ENCODE results near the gene DNAJB12.
"Not testable (repeated sequence)": the region's sequence is repeated elsewhere in the genome, so short reads cannot be mapped to it uniquely, and the experiment has no call there.

Gene DNAJB12

GRCh38 chr10:72354356-72355213 is at the start of gene DNAJB12:
Gene DNAJB12, minus strand, starts transcription at chr10:72354919. Its CDS starts 22 bp downstream, at chr10:72354897.
- DNase-seq (ENCODE audit: low read depth) = peak; percentile 86

DNA sequence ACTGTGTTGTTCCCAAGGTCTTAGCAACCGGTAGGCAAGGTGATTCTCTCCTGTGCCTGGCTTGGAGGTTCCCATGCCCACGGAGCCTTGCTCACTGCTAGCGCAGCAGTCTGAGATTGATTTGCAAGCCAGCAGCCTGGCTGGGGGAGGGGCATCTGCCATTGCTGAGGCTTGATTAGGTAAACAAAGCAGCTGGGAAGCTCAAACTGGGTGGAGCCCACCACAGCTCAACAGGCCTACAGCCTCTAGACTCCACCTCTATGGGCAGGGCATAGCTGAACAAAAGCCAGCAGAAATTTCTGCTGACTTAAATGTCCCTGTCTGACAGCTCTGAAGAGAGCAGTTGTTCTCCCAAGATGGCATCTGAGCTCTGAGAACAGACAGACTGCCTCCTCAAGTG is 40.9 kb upstream of the DNAJB12 start:
- DNase-seq (ENCODE audit: low read depth) = not testable (repeated sequence)

DNA sequence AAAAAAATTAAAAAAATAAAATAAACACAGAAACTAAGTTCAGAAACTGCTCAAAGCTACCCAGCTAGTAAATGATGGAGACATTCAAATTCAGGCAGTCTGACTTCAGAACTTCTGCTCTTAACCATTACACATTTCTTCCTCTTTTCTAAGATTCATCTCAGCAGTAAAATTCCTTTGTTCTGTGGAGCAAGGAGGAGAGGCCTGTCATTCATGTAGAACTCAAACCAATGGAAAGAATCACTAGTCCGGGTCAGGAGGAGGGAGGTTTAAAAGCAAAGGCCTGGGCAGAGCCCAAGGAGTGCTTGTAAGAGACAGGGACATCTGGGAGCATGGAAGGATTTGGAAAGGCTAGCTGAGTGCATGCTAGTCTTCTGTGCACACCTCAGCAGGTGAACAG is 37.9 kb upstream of the DNAJB12 start:
- no peak for DNase-seq (ENCODE audit: low read depth)

GRCh38 chr10:72390764-72391163 is 36.0 kb upstream of the DNAJB12 start:
- no peak for DNase-seq (ENCODE audit: low read depth)

DNA sequence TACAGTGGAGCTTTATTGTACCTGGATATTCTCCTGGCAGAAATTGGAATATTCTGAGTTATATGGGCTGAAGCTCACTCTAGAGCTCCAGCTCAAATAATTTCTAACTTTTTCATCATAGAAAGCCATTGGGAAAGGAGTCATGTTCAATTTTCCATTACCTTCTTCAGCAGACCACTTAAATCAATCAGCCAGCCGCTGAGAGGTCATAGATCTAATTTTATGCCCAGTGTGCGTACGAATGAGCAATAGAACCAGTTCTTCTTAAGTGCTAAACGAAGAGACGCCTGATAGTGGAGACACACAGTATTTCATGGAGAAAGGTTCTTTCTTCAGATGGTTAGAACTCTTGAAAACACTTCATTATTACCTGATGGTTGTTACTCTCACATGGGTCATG is 35.0 kb upstream of the DNAJB12 start:
- DNase-seq (ENCODE audit: low read depth) = no peak

DNA sequence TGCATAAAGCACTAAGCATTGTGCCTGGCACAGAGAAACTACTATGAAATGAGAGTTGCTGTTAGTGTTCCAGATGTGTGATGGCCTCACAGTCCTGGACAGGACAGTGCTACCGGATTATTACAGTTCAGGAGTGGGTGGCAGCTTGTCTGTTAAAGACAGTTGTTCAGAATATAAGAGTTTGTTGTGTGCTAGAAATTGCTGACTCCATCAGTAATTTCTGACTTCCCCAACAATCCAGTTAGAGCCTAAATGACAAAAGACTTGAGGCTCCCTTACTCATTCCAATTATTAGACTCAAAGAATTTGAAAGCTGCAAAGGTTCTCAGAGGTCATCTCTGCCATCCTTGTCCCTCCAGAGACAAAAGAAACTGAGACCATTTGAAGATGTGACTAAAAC is 34.3 kb upstream of the DNAJB12 start:
- DNase-seq (ENCODE audit: low read depth) = no peak

DNA sequence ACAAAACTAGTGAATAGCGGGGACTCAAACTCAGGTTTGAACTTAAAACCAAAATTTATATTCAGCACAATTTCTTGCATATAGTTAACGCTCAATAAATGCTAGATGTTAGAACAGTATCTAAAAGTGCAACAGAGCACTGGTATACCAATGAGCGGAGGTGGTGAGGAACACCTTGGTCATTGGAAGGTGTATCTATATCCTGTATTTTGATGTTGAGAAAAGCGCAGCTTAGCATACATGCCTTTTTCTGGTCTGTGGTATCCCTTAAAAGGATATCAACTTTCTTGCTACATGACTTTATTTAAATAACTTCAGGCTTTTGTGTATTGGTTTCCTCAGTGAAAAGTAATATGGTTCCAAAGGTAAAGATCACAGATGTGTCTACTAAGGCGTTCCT is 33.3 kb upstream of the DNAJB12 start:
- DNase-seq (ENCODE audit: low read depth) = no peak

- DNase-seq (ENCODE audit: low read depth) = no peak
Observed at GRCh38 chr10:72386916-72387586, 32.3 kb upstream of the DNAJB12 start.

DNA sequence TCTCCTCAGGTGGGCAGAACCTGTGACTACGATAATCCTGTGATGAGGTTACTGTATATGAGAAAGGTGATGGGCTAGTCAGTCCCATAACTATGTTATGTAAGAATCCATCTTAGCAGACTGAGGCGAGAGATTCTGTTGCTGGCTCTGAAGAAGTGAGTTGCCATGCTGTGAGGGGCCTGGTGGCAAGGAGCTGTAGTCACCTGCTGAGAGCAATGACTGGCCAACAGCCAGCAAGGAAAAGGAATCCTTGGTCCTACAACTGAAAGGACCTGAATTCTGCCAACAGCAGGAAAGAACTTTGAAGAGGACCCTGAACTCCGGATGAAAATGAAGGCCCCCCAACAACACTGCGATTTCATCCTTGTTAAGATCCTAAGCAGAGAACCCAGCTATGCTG is 31.0 kb upstream of the DNAJB12 start:
- no peak for DNase-seq (ENCODE audit: low read depth)

DNA sequence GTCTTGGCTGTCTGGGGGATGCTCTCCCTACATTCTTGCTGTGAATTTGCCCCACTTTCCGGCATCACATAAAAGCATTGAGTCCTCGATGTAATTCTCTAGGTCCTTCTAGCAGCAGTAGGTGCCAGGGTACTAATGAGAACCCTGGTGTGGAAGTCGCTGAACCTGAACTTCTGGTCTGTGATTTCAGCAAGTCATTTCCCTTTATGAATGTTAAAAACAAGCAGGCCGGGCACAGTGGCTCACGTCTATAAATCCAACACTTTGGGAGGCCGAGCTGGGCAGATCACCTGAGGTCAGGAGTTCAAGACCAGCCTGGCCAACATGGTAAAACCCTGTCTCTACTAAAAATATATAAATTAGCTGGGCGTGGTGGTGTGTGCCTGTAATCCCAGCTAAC is 30.3 kb upstream of the DNAJB12 start:
- DNase-seq (ENCODE audit: low read depth) = not testable (repeated sequence)

- DNase-seq (ENCODE audit: low read depth) = no peak
Observed at GRCh38 chr10:72379776-72380175, 25.1 kb upstream of the DNAJB12 start.

DNA sequence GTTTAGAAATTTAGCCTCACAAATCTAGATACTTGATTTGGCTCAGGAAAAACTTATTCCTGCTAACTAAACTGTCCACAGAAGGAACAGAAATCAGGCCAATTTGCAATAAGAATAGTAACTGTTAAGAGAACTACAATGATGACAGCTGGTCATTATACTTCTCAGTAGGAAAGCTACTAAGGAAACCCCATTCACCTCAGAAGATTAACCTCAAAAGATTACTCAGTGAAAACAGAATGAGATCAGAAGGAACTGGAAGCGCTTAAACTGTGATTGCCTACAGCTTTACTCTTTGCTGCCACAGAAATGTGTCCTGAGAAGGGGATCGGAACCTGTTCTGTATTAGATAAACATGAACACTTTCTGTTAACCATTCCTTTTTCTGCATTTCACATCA is 24.3 kb upstream of the DNAJB12 start:
- no peak for DNase-seq (ENCODE audit: low read depth)

- no peak for DNase-seq (ENCODE audit: low read depth)
Observed at GRCh38 chr10:72375585-72375984, 20.9 kb upstream of the DNAJB12 start.

GRCh38 chr10:72375173-72375572 is 20.5 kb upstream of the DNAJB12 start:
- no peak for DNase-seq (ENCODE audit: low read depth)

DNA sequence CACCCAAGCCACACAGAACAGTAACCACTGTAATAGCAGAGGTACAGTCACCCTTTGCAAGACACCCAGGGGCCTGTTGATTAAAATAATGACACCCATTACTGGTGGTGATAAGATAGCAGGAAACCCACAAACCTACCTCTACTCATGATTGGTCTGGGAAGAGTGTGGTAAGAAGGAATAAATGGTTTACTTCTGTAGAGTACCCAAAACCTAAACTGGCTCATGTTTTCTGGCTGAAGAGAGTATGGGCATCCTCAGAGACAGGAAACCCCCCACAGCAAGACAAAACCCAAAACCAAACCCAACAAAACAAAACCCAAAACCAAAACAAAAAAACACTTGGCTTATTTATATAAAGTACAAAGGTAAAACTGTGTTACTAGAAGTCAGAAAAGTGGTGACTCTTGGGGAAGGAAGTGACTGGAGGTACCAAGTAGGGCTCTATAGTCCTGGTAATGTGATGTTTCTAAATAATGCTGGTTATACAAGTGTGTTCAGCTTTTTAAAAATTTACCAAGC is 15.5 kb upstream of the DNAJB12 start:
- DNase-seq (ENCODE audit: low read depth) = no peak

- DNase-seq (ENCODE audit: low read depth) = no peak
Observed at GRCh38 chr10:72367301-72367960, 12.7 kb upstream of the DNAJB12 start.

DNA sequence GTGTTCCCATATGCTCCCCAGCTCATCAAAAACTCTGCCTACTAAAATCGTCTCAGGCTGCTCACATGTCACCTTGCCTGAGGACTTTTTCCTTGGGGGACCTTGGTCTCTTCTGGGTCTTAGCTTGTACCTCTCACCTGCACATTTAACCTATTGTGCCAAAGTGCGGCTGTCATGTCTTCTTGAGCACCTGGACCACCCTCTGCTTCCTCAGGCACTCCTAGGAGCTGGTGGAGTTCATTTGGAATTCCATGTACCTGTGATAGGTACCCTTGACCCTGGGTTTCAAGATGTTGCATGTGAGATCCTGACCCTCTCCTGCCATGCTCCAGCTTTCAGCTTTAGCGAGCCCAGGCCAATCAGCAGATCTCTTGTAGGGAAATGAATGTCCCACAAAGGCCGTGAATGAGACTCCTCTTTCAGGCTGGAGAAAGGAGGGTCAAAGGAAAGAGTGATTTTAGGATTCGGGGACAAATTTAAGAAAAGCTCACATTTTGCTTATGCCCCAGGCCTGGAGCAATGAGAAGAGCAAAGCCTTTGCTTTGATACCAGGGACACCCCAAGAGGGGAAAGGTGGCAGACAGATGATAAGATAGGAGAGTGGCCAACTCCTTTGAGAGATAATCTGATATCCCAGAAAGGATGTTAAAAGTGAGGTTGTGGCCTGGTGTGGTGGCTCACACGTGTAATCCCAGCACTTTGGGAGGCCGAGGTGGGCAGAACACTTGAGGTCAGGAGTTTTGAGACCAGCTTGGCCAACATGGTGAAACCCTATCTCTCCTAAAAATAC is 10.6 kb upstream of the DNAJB12 start:
- no peak for DNase-seq (ENCODE audit: low read depth)

GRCh38 chr10:72364239-72364777 is 9.6 kb upstream of the DNAJB12 start:
- peak; percentile 92 for DNase-seq (ENCODE audit: low read depth)

DNA sequence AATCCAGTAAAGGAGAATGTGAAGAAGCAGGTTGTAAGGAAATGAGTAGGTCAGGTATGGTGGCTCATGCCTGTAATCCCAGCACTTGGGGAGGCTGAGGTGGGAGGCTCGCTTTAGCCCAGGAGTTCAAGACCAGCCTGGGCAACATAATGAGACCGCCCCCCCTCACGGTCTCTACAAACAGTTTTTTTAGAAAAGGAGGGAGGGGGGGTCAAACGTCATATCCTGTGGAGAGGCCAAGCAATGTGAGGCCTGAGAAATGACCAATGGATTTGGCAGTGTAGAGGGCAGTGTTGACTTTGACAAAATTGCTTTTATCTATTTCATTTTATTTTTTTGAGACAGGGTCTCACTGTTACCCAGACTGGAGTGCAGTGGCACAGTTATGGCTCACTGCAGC is 2.3 kb upstream of the DNAJB12 start:
- DNase-seq (ENCODE audit: low read depth) = no peak

GRCh38 chr10:72356115-72356514 is 1.4 kb upstream of the DNAJB12 start:
- no peak for DNase-seq (ENCODE audit: low read depth)

- no peak for DNase-seq (ENCODE audit: low read depth)
Observed at GRCh38 chr10:72355214-72355555, 466 bp upstream of the DNAJB12 start.

DNA sequence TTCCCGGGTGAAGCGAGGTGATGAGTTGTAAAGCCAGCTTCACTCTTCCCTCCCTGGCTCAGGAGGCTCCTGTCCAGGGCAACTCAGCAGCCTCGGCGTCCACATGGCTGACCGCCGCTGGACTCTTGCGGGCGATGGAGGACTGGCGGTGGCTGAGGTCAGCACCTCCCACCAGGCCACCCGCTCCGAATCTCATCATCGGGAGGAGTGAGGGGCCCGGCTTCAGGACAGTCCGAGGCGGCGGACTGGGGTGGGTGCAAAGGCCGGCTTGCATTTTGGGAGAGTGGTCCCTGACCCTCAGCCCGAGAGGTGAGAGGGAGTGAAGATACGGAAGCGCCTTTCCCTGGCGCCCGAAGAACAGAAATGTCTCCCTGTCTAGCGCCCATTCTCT is 759 bp downstream of the DNAJB12 start:
- no peak for DNase-seq (ENCODE audit: low read depth)

Measured in stromal cell of bone marrow (primary cell).